DOHH2 (cell line): ENCODE measurements around the gene GNG14.

Source experiments
- H3F3A ChIP-seq: fragments of 200-600 bp; sonication (generic), shearing (Covaris generic); 2 replicates; pipeline ENCODE4 v1.6.0; 2016; ENCODE audit warnings: antibody characterized with exemption, mild to moderate bottlenecking; ENCODE audit not compliant: control insufficient read depth, insufficient read depth
- H3K27ac ChIP-seq: fragments of 200-600 bp; sonication (generic); 2 replicates; pipeline ENCODE4 v1.5.1; 2014; ENCODE audit warnings: low read depth, mild to moderate bottlenecking, low read length, moderate library complexity
- H3K27me3 ChIP-seq: fragments of 200-600 bp; sonication (generic); 2 replicates; pipeline ENCODE4 v1.6.1; 2014; ENCODE audit warnings: mild to moderate bottlenecking, low read length, mixed read lengths; ENCODE audit not compliant: control insufficient read depth
- H3K36me3 ChIP-seq: fragments of 200-600 bp; sonication (generic); 2 replicates; pipeline ENCODE4 v1.6.1; 2014; ENCODE audit warnings: mild to moderate bottlenecking, low read length, moderate library complexity, mixed read lengths; ENCODE audit not compliant: control insufficient read depth
- H3K4me1 ChIP-seq: fragments of 200-600 bp; sonication (generic); 2 replicates; pipeline ENCODE4 v1.6.1; 2014; ENCODE audit warnings: mild to moderate bottlenecking, low read length, mixed read lengths; ENCODE audit not compliant: control insufficient read depth
- H3K4me2 ChIP-seq: fragments of 200-600 bp; sonication (generic); 2 replicates; pipeline ENCODE4 v1.6.0; 2014; ENCODE audit warnings: mild to moderate bottlenecking, low read length, moderate library complexity
- H3K4me3 ChIP-seq: fragments of 200-600 bp; sonication (generic); 2 replicates; pipeline ENCODE4 v1.5.1; 2014; ENCODE audit warnings: mild to moderate bottlenecking, low read length, mixed read lengths
- H3K79me2 ChIP-seq: fragments of 200-600 bp; sonication (generic); 2 replicates; pipeline ENCODE4 v1.6.1; 2014; ENCODE audit warnings: mild to moderate bottlenecking, low read length, mixed read lengths; ENCODE audit not compliant: control insufficient read depth
- H3K9me2 ChIP-seq: fragments of 200-600 bp; sonication (generic); replicated peaks from 2 replicates; pipeline ENCODE4 v1.6.1; 2014; ENCODE audit warnings: mild to moderate bottlenecking, low read length, mixed read lengths; ENCODE audit not compliant: control insufficient read depth
- H3K9me3 ChIP-seq: fragments of 200-600 bp; sonication (generic); 2 replicates; pipeline ENCODE4 v1.6.1; 2014; ENCODE audit warnings: antibody characterized with exemption, low read length, mixed read lengths; ENCODE audit not compliant: control insufficient read depth, insufficient read depth
- H4K20me1 ChIP-seq: fragments of 200-600 bp; sonication (generic); 2 replicates; pipeline ENCODE4 v1.6.0; 2014; ENCODE audit warnings: low read depth, mild to moderate bottlenecking, antibody characterized with exemption, low read length, moderate library complexity; ENCODE audit not compliant: control insufficient read depth, insufficient read depth
- EZH2phosphoT487 ChIP-seq: fragments of 200-600 bp; sonication (generic); IDR thresholded peaks from 2 replicates; pipeline ENCODE4 v1.6.1; 2017; ENCODE audit warnings: borderline replicate concordance, mild to moderate bottlenecking, antibody characterized with exemption, low read length, moderate library complexity, mixed read lengths
- TF ChIP-seq, protein P1 (sequence below): fragments of 200-600 bp; sonication (generic); IDR thresholded peaks from one replicate; pipeline ENCODE4 v1.5.1; 2014; ENCODE audit warnings: antibody characterized with exemption, mild to moderate bottlenecking, low read depth, low read length; ENCODE audit not compliant: poor library complexity, severe bottlenecking

GNG14 gene

GRCh38 chr19:12647047-12647446 lies 40.8 kb upstream of the GNG14 start:
- Histone ChIP-seq H3K9me2 (no peaks in the 10 kb centered on the region), H3K4me2 (no peak overlapping the region), H3K9me3 (no peaks in the 10 kb centered on the region), H3K27me3 (no peaks in the 10 kb centered on the region), H3F3A (no peaks in the 10 kb centered on the region), H3K4me1 (no peaks in the 10 kb centered on the region), H3K36me3 (peaks cover 8% of the 10 kb centered on the region), H4K20me1 (no peaks in the 10 kb centered on the region), H3K4me3 (no peak overlapping the region), H3K27ac (no peak overlapping the region), H3K79me2 (no peaks in the 10 kb centered on the region)
- no peak for TF ChIP-seq EZH2phosphoT487
- TF ChIP-seq, protein P1, sequence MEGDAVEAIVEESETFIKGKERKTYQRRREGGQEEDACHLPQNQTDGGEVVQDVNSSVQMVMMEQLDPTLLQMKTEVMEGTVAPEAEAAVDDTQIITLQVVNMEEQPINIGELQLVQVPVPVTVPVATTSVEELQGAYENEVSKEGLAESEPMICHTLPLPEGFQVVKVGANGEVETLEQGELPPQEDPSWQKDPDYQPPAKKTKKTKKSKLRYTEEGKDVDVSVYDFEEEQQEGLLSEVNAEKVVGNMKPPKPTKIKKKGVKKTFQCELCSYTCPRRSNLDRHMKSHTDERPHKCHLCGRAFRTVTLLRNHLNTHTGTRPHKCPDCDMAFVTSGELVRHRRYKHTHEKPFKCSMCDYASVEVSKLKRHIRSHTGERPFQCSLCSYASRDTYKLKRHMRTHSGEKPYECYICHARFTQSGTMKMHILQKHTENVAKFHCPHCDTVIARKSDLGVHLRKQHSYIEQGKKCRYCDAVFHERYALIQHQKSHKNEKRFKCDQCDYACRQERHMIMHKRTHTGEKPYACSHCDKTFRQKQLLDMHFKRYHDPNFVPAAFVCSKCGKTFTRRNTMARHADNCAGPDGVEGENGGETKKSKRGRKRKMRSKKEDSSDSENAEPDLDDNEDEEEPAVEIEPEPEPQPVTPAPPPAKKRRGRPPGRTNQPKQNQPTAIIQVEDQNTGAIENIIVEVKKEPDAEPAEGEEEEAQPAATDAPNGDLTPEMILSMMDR: no peak

DNA sequence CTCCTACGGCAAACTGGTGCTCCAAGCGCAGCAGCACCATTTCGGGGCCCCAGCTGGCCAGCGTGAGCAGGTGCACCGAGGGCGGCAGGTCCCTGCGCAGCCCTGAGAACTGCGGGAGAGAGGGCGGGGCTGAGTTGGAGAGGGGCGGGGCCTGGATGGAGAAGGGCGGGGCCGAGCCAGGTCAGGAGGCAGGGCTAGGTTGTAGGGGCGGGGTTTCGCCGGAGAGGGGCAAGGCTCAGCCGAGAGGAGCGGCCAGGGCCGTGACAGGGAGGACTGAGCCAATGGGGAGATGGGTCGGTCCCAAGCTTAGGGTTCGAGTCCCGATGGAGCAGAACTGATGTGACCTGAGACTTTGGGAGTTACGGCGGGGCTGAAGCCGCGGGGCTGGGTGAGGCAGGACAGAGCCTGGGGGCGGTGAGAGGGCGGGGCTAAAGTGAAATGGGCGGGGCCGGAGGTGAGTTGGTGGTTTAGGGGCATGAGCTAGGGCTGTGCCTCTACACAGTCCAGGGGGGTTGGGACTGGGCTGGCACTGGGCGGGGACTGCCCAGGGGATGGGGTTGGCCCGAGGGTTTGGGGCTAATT lies 40.2 kb upstream of the GNG14 start:
- Histone ChIP-seq H3K9me2 (no peaks in the 10 kb centered on the region), H3K4me2 (no peak overlapping the region), H4K20me1 (no peaks in the 10 kb centered on the region), H3K4me3 (no peak overlapping the region), H3K27me3 (no peaks in the 10 kb centered on the region), H3K4me1 (no peaks in the 10 kb centered on the region), H3K27ac (no peak overlapping the region), H3F3A (no peaks in the 10 kb centered on the region), H3K79me2 (no peaks in the 10 kb centered on the region), H3K9me3 (no peaks in the 10 kb centered on the region), H3K36me3 (peaks cover 8% of the 10 kb centered on the region)
- TF ChIP-seq EZH2phosphoT487: no peak
- TF ChIP-seq, protein P1: no peak

GRCh38 chr19:12648088-12648487 lies 39.7 kb upstream of the GNG14 start:
- Histone ChIP-seq H3K27ac (no peak overlapping the region), H3K4me2 (no peak overlapping the region), H3K9me2 (no peaks in the 10 kb centered on the region), H3K4me3 (no peak overlapping the region), H3F3A (no peaks in the 10 kb centered on the region), H3K79me2 (no peaks in the 10 kb centered on the region), H3K4me1 (no peaks in the 10 kb centered on the region), H4K20me1 (no peaks in the 10 kb centered on the region), H3K36me3 (peaks cover 8% of the 10 kb centered on the region), H3K9me3 (no peaks in the 10 kb centered on the region), H3K27me3 (no peaks in the 10 kb centered on the region)
- no peak for TF ChIP-seq EZH2phosphoT487
- TF ChIP-seq, protein P1: no peak
